Measurements from ENCODE around the gene LY6G6F. TPM values are rescaled to one million over a fixed set of nuclear protein-coding genes. Genes with fewer than 3 reads are reported as not detected.

Gene LY6G6F
- total RNA-seq, 2 experiments from 2014 or later: not detected

DNA sequence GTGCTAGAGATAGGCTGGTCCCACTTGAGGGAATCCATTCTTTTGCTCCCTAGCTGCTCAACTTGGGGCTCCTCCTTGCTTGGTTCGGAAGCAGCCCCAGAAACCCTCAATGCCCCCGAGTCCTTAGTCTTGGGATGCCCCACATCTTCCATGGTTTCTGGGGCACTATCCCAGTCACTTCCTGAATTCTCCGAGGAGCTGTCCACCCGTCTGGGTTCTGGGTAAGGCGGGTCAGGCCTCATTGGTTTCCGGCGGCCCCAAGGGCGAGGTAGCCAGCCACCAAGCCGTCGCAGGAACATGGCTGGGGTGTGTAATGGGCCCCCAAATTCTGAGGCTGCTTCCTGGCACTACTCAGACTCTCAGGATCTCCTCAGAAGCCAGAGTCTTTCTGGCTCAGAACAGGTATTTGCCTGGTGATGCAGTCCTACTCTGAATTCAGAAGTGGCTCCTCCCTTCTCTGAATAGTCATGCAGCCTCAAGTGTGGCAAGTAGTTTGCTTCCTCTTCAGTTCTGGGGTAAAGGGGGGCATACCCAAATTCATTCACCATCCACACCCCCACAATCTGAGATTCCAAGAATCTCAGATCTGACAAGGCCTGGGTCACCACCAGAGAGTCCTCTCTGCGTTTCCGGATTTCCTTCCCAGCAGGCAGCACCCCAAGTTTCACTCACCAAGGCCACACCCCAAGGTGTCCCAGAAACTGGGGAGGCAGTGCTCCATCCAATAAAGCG, 46.9 kb upstream of the LY6G6F start:
- Mint-ChIP-seq H3K27me3 (no peaks in the 10 kb centered on the region), H3K9me3 (no peaks in the 10 kb centered on the region), H3K4me1 (ENCODE audit: low read depth) (peaks cover 81% of the 10 kb centered on the region), H3K27ac (peak overlapping the region; percentile 95), H3K4me3 (peak overlapping the region; percentile 98), H3K36me3 (ENCODE audit: low read depth) (peaks cover 78% of the 10 kb centered on the region)
- ChIA-PET CTCF (interaction anchor here (1.0 kb wide), 1 partner anchor 170 kb away, joined by 4 read pairs; no protein-coding TSS in a partner anchor), POLR2A (interaction anchor here (0.9 to 8.5 kb wide), 8 partner anchors 7 to 180 kb away, joined by 3 to 160 read pairs (median 3); partner anchors contain the start of genes APOM, BAG6 and NCR3)
- ATAC-seq: peak; percentile 71
- intact Hi-C loops (cut with micrococcal nuclease): loop anchor here (10.0 kb wide), 2 partner anchors 115 to 175 kb away; partner anchors contain the start of genes ATP6V1G2, DDX39B and NFKBIL1
- TF ChIP-seq CTCF (IDR thresholded peaks at IDR 0.05): no peak
- peak; percentile 57 for DNase-seq

DNA sequence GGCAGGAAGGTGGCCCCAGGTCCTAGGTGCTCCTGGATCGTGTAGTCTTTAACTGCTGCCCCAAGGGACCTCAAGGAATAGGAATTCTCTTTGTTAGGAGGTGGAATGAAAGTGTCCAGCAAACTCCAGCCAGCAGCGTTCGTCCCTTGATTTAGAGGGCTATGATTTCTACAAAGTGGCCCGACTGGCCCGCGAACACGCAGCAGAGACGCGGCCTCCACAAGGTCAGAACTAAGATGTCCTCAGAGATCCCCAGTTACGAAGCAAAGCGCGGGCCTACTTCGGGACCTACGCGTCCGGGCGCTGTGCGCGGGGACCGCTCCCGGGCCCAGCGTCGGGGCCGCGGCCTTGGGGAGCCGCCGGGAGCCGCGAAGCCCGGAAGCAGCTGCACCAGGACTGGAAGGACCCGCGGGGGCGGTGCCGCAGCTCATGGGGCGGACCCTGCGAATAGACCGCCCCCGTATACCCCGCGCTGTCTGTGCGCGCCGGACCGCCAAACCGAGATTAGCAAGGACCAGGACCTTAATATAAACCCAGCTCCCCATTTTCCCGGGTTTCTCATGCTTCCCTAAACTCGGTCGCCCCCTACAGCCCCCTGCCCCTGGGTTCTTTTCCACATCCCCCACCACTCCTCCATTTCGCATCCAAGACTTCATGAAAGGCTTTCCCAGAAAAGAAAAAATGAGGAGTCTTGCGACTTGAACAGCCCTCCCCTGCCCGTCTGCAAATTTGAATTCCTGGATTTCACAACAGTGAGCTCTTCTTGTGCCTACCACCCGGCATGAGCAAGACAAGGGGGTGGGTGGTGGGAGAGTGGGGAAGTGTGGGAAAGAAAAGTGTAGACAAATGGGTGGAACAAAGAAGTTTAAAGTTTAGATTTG, 46.0 kb upstream of the LY6G6F start, which contains the start of gene C6orf47:
TSS of gene C6orf47 (minus strand) at position 398 of the 881 bp plus-strand sequence. CDS start 831 bp downstream, outside the sequence.
- TF ChIP-seq CTCF (IDR thresholded peaks at IDR 0.05): no peak
- peaks cover 77% of the 10 kb centered on the region for H3K4me1 Mint-ChIP-seq (ENCODE audit: low read depth)
- peak; percentile 86 for DNase-seq
- CTCF ChIA-PET: interaction anchor here (1.0 to 1.8 kb wide), 6 partner anchors 7 to 169 kb away, joined by 3 to 5 read pairs (median 4); partner anchors contain the start of gene BAG6
- peak within 1 kb of the TSS; percentile 95 for H3K27ac Mint-ChIP-seq
- POLR2A ChIA-PET: interaction anchor here (0.7 to 8.5 kb wide), 16 partner anchors 8 to 311 kb away, joined by 3 to 160 read pairs (median 4); partner anchors contain the start of genes ABHD16A, APOM, BAG6 and DDX39B
- H3K27me3 Mint-ChIP-seq: no peaks in the 10 kb centered on the region
- intact Hi-C loops (cut with micrococcal nuclease): loop anchor here (10.0 kb wide), 2 partner anchors 116 to 174 kb away; partner anchors contain the start of genes ATP6V1G2, DDX39B and NFKBIL1
- peak within 1 kb of the TSS; percentile 98 for H3K4me3 Mint-ChIP-seq
- peaks cover 76% of the 10 kb centered on the region for H3K36me3 Mint-ChIP-seq (ENCODE audit: low read depth)
- ATAC-seq: peak; percentile 49
- no peaks in the 10 kb centered on the region for H3K9me3 Mint-ChIP-seq

GRCh38 chr6:31661262-31662123, 45.2 kb upstream of the LY6G6F start:
- Mint-ChIP-seq H3K4me1 (ENCODE audit: low read depth) (peaks cover 72% of the 10 kb centered on the region), H3K9me3 (no peaks in the 10 kb centered on the region), H3K27ac (peak overlapping the region; percentile 74), H3K4me3 (peak overlapping the region; percentile 98), H3K36me3 (ENCODE audit: low read depth) (peaks cover 76% of the 10 kb centered on the region), H3K27me3 (no peaks in the 10 kb centered on the region)
- intact Hi-C loops (cut with micrococcal nuclease): loop anchor here (10.0 kb wide), 2 partner anchors 117 to 173 kb away; partner anchors contain the start of genes ATP6V1G2, DDX39B and NFKBIL1
- ATAC-seq (no peak), DNase-seq (no peak)
- POLR2A ChIA-PET: interaction anchor here (0.7 to 8.5 kb wide), 17 partner anchors 8 to 310 kb away, joined by 3 to 160 read pairs (median 3); partner anchors contain the start of genes ABHD16A, APOM, BAG6 and DDX39B
- no peak for TF ChIP-seq CTCF (IDR thresholded peaks at IDR 0.05)
- CTCF ChIA-PET: interaction anchor here (1.0 to 1.8 kb wide), 7 partner anchors 8 to 169 kb away, joined by 3 to 5 read pairs (median 4); partner anchors contain the start of gene BAG6

DNA sequence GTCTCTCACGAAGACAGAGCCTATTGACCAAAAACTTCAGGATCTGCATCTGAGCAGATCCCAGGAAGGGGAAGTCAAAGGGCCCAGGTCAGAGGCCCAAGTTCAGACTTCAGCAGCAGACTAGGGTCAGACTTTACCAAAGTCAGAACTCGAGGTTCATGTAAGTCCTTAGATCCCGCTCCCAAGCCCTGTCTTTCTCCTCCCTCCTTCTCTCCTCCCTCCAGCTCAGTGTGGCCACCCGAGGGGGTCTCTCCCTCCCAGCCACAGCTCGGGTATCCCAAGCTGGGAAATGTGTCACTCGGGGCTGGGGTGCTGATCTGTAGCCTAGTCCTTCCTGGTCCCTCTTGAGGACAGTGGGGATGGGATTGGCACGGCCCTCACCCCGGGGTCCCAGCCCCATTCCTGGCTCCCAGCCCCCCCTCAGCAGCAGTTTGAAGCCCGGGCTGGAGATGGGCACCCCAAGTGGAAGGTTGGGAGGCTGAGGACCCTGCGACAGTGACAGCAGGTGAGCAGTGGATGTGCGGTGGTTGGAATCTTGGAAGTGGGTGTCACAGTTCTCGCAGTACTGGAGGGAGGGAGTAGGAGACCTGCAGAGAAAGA, 44.4 kb upstream of the LY6G6F start:
- POLR2A ChIA-PET: interaction anchor here (0.7 to 8.5 kb wide), 6 partner anchors 9 to 172 kb away, joined by 3 to 160 read pairs (median 7); partner anchors contain the start of genes APOM, BAG6 and DDX39B
- Mint-ChIP-seq H3K36me3 (ENCODE audit: low read depth) (peaks cover 77% of the 10 kb centered on the region), H3K27ac (peak overlapping the region; percentile 64), H3K4me3 (peak overlapping the region; percentile 51), H3K27me3 (no peaks in the 10 kb centered on the region), H3K4me1 (ENCODE audit: low read depth) (peaks cover 71% of the 10 kb centered on the region), H3K9me3 (no peaks in the 10 kb centered on the region)
- no peak for TF ChIP-seq CTCF (IDR thresholded peaks at IDR 0.05)
- ATAC-seq (no peak), DNase-seq (no peak)
- intact Hi-C loops (cut with micrococcal nuclease): loop anchor here (10.0 kb wide), 2 partner anchors 117 to 173 kb away; partner anchors contain the start of genes ATP6V1G2, DDX39B and NFKBIL1
- CTCF ChIA-PET: interaction anchor here (1.2 to 1.8 kb wide), 2 partner anchors 9 to 82 kb away, joined by 3 to 5 read pairs; partner anchors contain the start of gene BAG6

Data from activated CD8-positive, alpha-beta T cell treated with anti-CD3 and anti-CD28 coated beads for 36 hours (primary cell).